Right lobe of liver (tissue), 6 donors: ENCODE measurements around the gene GSN. TPM values are rescaled to one million over a fixed set of nuclear protein-coding genes. Genes with fewer than 3 reads are reported as not detected.
A peak's percentile ranks its signal among the peaks of the same experiment; 100 is the strongest.

ENCODE experiments used
- ATAC-seq, 4 donors: fragments of 200-7000 bp; cut with Tn5 transposase; one replicate each; pipeline ENCODE4 v1.9.1; 2020; ENCODE audit warnings: mild to moderate bottlenecking in 4 of 4, moderate library complexity in 4 of 4
- DNase-seq, 3 donors: peaks; one replicate each; pipeline ENCODE4 v3.0.0-alpha.2; 2020
- H3K27ac ChIP-seq, 3 donors: fragments of 200-600 bp; one replicate each; pipeline ENCODE4 v1.8.0; 2022
- H3K27me3 ChIP-seq, 2 donors: fragments of 200-600 bp; one replicate each; pipeline ENCODE4 v1.8.0; 2022
- H3K36me3 ChIP-seq, 4 donors: fragments of 200-600 bp; sonication (generic) in 1 of 4; one replicate each; pipeline versions ENCODE4 v1.5.1 to v1.8.0; 2017 to 2022; ENCODE audit warnings: control low read depth in 1 of 4
- H3K4me1 ChIP-seq, 4 donors: fragments of 200-600 bp; sonication (generic) in 1 of 4; one replicate each; pipeline versions ENCODE4 v1.5.1 to v1.8.0; 2017 to 2022; ENCODE audit warnings: control low read depth in 1 of 4
- H3K4me3 ChIP-seq, 3 donors: fragments of 200-600 bp; one replicate each; pipeline ENCODE4 v1.8.0; 2022
- H3K9me3 ChIP-seq, 4 donors: fragments of 200-600 bp; sonication (generic) in 1 of 4; one replicate each; pipeline versions ENCODE4 v1.5.1 to v1.8.0; 2017 to 2022; ENCODE audit warnings: control low read depth in 1 of 4
- POLR2A ChIP-seq: fragments of 450-650 bp; IDR thresholded peaks from one replicate; pipeline ENCODE4 v1.6.1; 2017; ENCODE audit warnings: antibody characterized with exemption, mild to moderate bottlenecking
- WGBS: methylation state at CpG from one replicate; pipeline ENCODE4 v1.1.6; 2018; ENCODE audit warnings: low coverage, low lambda C conversion rate; ENCODE audit not compliant: insufficient coverage; ENCODE audit errors: missing lambda C conversion rate; 5-methylcytosine and 5-hydroxymethylcytosine counted together
- intact Hi-C, 2 donors: fragments of 100-400 bp; cut with DNase I; formaldehyde crosslinking; loops; one replicate each; pipeline versions ENCODE4 v1.11.2 to v1.14.1; 2022
- total RNA-seq, 6 experiments: library from RNA; depleted of rRNA in 2 of 6; stranded (reverse); fragments of >200 nt in 2 of 6; fragmentation: NEBNext Ultra II Directional in 3 of 6; extraction: Animal tissue kit (Norgen Biotek cat#: 25700) in 3 of 6; gene quantifications; one replicate each; pipeline versions ENCODE4 v1.1.0 to v1.2.4, GENCODE V29; 2016 to 2023
- TF ChIP-seq, protein P1 (sequence below), 4 donors: fragments of 200-600 bp in 3 of 4; fragments of 450-650 bp in 1 of 4; IDR thresholded peaks; one replicate each; pipeline versions ENCODE4 v1.5.1 to v1.8.0; 2016 to 2022; ENCODE audit warnings: antibody characterized with exemption in 4 of 4, mild to moderate bottlenecking in 2 of 4
- donor health status: DM: no; HTN: yes; CAD: no.
- donor health status: DM: no; HTN: no; CAD: no.
- donor health status: DM: no; HTN: no; CAD: no.
- donor health status: DM: no; HTN: yes; CAD: no.
- donor health status: DM: no; HTN: yes; CAD: no.

GSN gene
- total RNA-seq, 6 experiments from 2014 or later = 23.1 to 96.9 (median 38.8) TPM

DNA sequence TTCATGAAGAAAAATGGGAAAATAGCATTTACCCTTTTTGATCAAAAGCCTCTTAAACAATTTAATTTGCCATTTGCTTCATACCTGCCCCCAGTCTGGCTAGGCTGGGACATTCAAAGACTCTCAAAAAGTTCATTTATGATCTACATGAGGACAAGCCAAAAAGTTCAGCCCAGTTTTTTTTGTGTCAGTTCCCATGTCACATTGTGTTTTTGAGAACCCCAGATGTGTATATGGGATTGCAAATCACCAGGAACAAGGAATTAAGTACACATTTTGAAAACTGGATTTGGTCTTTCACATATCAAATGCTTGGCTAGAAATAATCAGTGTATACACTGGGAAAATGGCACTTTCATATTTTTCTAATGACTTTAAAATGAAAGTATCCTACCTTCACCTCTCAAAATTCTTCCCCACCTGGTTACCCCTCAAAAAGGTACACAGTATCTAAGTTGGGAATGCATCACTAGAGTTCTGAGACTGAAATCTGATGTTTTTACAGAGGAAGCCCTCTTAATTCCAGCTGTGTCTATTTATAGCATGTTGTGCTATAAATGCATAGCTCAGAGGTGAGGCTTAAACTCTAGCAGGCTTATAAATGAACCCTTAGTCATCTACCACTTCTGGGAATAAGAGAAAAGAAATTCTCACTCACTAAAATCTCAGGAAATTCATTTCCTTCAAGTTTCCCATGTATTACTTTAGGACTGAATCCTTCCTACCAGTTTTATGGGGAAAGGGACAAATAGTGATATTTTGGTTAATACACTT is 92.8 kb downstream of the GSN start:
- no peak overlapping the region for H3K4me3 ChIP-seq
- TF ChIP-seq, protein P1, sequence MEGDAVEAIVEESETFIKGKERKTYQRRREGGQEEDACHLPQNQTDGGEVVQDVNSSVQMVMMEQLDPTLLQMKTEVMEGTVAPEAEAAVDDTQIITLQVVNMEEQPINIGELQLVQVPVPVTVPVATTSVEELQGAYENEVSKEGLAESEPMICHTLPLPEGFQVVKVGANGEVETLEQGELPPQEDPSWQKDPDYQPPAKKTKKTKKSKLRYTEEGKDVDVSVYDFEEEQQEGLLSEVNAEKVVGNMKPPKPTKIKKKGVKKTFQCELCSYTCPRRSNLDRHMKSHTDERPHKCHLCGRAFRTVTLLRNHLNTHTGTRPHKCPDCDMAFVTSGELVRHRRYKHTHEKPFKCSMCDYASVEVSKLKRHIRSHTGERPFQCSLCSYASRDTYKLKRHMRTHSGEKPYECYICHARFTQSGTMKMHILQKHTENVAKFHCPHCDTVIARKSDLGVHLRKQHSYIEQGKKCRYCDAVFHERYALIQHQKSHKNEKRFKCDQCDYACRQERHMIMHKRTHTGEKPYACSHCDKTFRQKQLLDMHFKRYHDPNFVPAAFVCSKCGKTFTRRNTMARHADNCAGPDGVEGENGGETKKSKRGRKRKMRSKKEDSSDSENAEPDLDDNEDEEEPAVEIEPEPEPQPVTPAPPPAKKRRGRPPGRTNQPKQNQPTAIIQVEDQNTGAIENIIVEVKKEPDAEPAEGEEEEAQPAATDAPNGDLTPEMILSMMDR (IDR thresholded peaks at IDR 0.05) = no peak
- TF ChIP-seq POLR2A = no peak
- H3K4me1 ChIP-seq = peaks cover 0 to 74% (median 33%) of the 10 kb centered on the region in 4 donors
- no peaks in the 10 kb centered on the region for H3K27me3 ChIP-seq
- H3K9me3 ChIP-seq = no peaks in the 10 kb centered on the region
- ATAC-seq = peak in 1 of 4 donors; percentile 33
- H3K27ac ChIP-seq = peak overlapping the region; percentile 97 to 98 (median 98)
- DNase-seq = no peak
- intact Hi-C loops = no loop called here
- peaks cover 0 to 11% (median 2%) of the 10 kb centered on the region in 4 donors for H3K36me3 ChIP-seq

DNA sequence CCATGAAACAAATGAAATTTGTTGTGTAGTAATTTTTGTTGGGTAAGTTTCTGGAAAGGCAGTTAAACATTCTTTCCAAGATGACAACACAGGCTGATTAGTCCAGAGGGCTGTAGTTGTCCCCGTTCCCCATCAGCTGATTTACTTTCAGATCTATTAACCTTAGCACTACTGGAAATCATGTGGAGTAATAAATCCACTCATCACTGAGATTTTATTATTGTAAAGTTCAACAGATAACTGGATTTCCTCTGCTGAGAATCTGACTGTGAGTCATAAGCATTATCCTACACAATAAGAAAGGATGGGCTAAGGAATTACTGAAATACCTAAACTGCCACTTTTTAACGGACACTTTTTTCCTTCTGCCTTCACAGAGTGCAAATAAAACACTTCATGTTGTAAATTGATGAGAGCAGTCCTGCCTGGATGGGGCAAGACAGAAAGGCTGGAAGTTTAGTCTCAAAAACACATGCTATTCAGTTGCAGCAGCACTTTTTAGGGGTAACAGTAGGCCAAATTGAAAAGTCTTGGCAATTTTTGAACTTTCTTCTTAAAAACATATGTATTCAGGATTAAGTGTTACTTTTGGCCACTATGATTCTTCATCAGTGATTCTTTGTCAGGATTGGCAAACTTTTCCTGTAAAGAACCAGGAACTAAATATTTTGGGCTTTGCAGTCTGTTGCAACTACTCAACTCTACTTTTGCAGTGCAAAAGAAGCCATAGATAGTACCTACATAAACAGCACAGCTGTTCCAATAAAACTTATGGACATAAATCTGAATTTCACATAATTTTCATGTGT is 95.1 kb downstream of the GSN start:
- WGBS = 3% methylated on average over 2 of the region's 2 CpGs
- ATAC-seq (peak; percentile 66 to 83 (median 70)), DNase-seq (no peak)
- TF ChIP-seq, protein P1 (IDR thresholded peaks at IDR 0.05) = no peak
- peak; percentile 21 for TF ChIP-seq POLR2A
- peak overlapping the region; percentile 97 to 98 (median 98) for H3K27ac ChIP-seq
- H3K4me3 ChIP-seq = peak overlapping the region in 2 of 3 donors; percentile 2 to 9
- peaks cover 0 to 78% (median 38%) of the 10 kb centered on the region in 4 donors for H3K4me1 ChIP-seq
- no peaks in the 10 kb centered on the region for H3K9me3 ChIP-seq
- intact Hi-C loops = no loop called here
- H3K27me3 ChIP-seq = no peaks in the 10 kb centered on the region
- H3K36me3 ChIP-seq = no peaks in the 10 kb centered on the region

DNA sequence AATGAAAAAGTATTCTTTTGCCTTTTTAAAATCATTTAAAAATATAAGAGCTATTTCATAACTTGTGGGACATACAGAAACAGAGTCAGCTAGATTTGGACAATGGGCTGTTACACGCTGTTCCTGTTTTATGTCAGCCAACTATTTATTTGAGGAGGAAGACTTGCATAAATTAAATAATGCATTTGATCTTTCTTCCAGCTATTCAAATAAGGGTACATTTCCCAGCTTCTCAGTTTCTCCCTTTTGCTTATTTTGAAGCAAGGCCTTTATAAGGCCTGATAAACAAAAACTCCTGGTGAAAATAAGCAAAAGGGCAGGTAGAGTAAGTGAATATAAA is 95.6 kb downstream of the GSN start:
- Histone ChIP-seq H3K27me3 (no peaks in the 10 kb centered on the region), H3K9me3 (no peaks in the 10 kb centered on the region), H3K4me3 (peak overlapping the region in 1 of 3 donors; percentile 2), H3K4me1 (peaks cover 0 to 77% (median 38%) of the 10 kb centered on the region in 4 donors), H3K27ac (peak overlapping the region; percentile 97 to 98 (median 98)), H3K36me3 (no peaks in the 10 kb centered on the region)
- WGBS = 7% methylated on average over 1 of the region's 1 CpG
- TF ChIP-seq, protein P1 (IDR thresholded peaks at IDR 0.05) = no peak
- no peak for TF ChIP-seq POLR2A
- DNase-seq = no peak
- peak; percentile 3 to 38 (median 17) for ATAC-seq
- intact Hi-C loops = no loop called here

DNA sequence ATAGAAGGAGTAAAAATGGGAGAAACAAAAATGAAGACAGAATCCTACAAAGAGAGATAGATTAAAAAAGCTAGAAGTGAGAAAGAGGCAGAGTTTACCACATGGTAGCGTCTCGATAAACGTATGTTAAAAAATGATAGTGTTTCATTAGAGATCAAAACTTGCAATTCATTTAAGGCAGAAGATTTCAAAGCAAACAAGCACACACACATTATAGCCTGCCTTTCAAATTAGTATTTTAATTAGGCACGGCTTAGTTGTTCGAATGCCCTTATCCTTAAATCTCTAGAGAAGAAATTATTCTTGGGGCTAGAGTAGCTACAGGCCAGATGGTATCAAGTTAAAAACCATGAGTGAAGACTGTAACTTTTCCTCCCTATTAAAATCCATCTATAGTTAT is 96.1 kb downstream of the GSN start:
- TF ChIP-seq, protein P1 (IDR thresholded peaks at IDR 0.05) = no peak
- TF ChIP-seq POLR2A = no peak
- Histone ChIP-seq H3K9me3 (no peaks in the 10 kb centered on the region), H3K36me3 (no peaks in the 10 kb centered on the region), H3K27me3 (no peaks in the 10 kb centered on the region), H3K27ac (peak overlapping the region; percentile 97 to 98 (median 98)), H3K4me3 (peak overlapping the region in 1 of 3 donors; percentile 2), H3K4me1 (peaks cover 0 to 73% (median 37%) of the 10 kb centered on the region in 4 donors)
- no peak for DNase-seq
- WGBS = 53% methylated on average over 5 of the region's 5 CpGs
- no peak for ATAC-seq
- intact Hi-C loops = no loop called here
